GM18909 (cell line): ENCODE data around the gene CLDN10.
"Not testable (repeated sequence)": the region's sequence is repeated elsewhere in the genome, so short reads cannot be mapped to it uniquely, and the experiment has no call there.

Source experiments
- ATAC-seq: cut with Tn5 transposase; IDR thresholded peaks from one replicate; pipeline ENCODE4 v1.9.1; 2021; ENCODE audit warnings: mild to moderate bottlenecking; ENCODE audit not compliant: unreplicated experiment, poor library complexity

The CLDN10 gene, protein sequence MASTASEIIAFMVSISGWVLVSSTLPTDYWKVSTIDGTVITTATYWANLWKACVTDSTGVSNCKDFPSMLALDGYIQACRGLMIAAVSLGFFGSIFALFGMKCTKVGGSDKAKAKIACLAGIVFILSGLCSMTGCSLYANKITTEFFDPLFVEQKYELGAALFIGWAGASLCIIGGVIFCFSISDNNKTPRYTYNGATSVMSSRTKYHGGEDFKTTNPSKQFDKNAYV

DNA sequence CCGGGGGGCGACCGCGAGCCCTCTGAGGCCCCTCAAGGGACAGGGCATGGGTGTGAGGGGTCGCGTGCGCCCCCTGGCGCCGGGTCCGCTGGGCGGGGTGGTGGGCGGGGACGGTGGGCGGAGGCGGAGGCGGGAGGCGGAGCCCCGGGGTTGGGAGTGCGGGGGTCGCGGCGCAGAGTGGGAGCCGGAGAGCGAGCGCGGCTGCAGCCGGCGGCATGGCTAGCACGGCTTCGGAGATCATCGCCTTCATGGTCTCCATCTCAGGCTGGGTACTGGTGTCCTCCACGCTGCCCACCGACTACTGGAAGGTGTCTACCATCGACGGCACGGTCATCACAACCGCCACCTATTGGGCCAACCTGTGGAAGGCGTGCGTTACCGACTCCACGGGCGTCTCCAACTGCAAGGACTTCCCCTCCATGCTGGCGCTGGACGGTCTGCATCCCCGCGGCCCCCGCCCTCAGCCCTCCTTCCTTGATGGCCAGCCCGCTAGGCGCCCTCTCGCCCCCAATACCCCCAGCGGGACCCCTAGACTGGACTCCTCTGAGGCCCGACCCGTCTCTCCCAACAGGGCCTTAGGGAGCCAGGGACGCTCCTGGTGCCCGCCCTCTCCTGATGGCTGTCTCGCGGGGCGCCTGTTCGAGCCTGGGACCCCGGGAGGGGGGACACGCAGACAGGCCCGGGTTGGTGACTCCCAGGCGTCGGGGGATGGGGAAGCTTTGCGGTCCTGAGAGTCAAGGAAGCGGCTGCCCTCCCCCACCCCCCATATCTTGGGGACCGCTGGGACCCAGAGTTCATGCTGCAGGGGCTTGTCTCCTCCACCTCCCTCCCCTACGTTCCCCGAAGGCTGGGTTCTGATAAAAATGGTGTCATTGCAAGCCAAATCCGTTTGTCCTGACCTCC, at the start of gene CLDN10:
Gene CLDN10 (plus strand): TSS at position 182 of the 903 bp plus-strand sequence. CDS start 34 bp downstream, at position 216.
- no peak for ATAC-seq

DNA sequence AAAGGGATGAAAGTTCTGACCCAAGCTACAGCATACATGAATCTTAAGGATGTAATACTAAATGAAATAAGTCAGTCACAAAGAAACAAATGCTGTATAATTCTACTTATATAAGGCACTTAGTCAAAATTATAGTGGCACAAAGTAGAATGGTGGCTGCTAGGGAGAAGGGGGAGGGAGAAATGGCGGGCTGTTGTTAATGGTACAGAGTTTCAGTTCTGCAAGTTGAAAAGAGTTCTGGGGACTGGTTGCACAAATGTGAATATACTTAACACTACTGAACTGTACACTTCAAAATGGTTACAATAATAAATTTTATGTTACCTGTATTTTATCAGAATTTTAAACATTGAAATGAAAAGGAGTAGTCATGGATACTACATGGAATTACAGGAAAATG, 48.9 kb upstream of the CLDN10 start:
- ATAC-seq: no peak

DNA sequence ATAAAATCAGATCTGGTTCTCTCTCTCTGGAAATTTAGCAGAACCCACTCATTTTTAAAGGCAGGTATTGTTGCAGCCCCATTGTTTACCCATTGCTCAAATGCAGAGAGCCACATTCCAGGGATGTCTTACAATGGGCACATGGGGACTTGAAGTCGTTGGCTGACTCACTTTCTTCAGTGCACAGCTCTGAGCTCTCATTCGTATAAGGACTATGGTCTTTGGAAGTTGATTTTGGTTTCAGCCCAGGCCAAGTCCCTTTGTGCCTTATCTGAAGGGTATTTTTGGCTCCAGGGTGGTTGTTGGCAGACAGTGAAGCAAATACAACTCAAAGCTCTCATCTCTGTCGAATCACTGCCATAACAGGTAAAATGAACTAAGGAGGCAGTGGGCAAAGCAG, 47.3 kb upstream of the CLDN10 start:
- ATAC-seq: no peak

DNA sequence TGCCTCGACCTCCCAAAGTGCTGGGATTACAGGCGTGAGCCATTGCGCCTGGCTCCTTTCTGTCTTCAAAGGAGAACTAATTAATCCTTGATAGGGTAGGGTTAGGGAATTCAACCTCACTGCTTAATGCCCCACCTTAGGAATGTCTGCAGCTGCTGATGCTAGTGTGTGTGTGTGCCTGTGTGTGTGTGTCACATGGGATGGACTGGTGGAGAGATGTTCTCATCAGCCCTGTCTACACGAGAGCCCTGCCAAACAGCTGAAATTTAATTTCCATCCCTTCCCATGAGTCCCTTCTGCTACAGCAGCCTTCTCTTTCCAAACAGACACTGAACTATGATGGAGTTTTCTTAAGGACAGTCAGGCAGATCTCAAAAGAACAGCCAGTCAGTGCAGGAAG, 46.5 kb upstream of the CLDN10 start:
- ATAC-seq: no peak

DNA sequence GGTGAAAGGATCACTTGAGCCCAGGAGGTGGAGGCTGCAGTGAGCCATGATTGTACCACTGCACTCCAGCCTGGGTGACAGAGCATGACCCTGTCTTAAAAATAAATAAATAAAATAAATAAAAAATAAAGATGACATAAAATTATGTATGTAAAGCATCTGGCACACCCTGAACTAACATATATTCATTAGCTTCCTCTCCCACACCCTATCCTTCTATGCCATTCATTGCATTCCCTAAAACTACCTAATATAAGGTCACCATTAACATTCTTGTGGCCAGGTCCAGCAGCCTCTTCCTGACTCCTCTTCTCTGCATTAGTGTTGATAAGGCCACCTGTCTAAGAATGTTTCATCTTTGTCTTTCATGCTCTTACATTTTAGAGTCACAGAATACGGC, 44.5 kb upstream of the CLDN10 start:
- no peak for ATAC-seq

DNA sequence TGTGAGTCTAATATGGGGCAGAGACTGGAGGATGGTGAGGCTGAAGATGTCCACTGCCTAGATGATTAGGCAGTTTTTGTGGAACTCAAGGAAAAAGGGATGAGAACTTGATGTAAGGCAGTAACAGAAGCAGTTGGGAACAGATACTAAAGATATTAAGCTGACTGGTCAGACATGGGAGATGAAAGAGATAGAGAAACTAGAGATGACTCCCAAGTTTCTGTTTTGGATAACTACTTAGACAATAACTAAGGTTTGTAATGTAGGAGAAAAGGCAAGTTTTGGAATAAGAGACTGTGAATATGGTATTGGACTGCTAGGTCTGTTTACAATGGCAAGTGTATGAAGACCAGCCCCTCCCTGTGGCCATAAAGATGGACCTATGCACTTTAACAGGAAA, 43.5 kb upstream of the CLDN10 start:
- ATAC-seq: no peak

DNA sequence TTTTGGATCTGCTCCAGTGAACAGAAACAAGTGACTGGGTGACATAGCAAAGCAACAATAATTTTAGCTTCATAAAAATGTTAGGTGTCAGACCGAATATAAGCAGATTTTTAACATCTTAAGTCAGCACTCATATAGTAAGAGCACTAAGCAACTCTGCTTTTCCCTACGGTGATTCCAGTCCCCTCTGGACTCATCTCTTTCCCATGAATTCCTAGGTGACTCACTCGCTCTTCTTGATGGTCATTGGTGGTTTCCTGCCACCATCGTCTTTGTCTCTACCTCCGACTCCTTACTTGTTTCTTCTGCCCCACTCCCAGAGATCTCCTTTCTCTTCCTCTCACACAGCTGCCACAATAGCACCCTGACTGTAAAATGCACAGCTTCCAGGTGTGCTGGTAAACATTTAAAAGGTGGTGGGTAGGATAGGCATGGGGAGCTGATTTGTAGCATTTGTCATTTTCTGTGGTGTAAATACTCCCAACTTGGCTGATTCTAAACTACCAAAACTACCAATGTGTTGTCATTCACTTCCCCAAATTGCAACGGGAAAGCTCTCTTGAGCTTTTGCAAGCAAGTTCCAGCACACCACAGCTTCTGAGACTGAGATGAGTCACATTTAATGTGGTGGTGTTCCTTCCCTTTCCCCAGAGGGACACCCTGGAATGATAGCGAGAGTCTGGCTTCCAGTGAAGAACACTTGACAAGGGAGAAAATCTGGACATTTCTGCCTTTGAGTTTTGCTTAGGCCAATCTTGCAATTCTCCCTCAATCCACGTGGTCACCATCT, 42.8 kb upstream of the CLDN10 start:
- no peak for ATAC-seq

DNA sequence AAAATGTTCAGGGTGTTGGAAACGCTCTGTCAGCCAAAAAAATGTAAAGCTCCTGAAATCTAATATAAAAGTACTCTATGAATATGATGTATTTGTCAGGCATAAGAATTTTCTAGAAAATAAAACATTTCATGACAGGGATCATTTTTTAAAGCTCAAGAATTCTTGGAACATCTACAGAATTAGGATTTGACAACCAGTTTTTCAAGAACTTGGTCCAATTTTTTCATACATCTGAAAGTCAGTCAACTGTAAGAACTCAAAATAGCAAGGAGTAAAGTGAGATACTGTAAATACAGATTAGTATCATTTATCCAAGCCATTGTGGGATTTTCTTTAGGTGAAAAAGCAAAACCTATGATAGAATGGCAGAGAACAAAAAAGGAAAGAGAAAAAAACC, 41.6 kb upstream of the CLDN10 start:
- ATAC-seq: no peak

DNA sequence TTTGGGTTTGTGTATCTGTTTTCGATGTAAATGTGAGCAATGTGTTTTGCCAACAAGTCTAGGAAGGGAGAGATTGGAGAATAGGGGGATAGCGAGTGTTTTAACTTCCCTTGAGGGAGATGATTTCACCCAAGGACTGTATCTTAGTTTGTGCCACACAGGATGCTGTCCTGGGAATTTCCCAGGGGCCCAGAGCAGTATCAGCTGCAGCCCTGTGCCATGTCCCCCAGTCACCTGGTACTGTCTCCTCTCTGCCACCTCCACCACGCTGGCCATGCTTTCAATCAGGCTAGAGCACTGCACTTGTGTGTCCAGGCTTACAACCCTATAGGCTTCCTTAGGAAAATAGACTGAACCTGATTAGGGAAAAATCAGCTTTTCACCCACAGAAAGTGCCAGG, 40.1 kb upstream of the CLDN10 start:
- ATAC-seq: no peak

DNA sequence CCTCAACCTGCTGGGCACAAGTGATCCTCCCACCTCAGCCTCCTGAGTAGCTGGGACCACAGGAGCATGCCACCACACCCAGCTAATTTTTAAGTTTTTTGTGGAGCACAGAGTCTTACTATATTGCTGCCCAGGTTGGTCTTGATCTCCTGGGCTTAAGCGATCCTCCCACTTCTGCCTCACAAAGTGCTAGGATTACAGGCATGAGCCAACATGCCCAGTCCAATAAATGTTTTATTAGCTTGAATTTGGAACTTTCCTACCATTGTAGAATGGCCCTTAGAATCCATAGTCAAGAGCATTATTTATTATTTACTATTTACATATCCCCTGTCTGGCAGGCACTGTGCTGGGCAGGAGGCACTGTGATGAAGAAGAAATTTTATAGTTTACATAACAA, 39.6 kb upstream of the CLDN10 start:
- ATAC-seq: no peak

DNA sequence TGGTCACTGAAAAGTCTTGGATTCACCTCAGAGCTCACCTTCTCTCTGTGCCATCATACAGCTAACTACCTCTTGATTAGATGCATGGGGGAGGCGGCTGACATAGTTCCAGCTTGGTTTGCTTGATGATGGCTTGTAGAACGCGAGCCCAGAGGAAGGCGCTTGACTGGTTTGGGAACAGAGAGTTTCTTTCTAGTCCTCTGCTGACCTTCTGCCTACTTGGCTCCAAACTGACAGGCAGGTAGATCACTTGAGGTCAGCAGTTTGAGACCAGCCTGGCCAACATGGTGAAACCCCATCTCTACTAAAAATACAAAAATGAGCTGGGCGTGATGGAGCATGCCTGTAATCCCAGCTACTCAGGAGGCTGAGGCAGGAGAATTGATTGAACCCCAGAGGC, 36.9 kb upstream of the CLDN10 start:
- ATAC-seq: not testable (repeated sequence)

DNA sequence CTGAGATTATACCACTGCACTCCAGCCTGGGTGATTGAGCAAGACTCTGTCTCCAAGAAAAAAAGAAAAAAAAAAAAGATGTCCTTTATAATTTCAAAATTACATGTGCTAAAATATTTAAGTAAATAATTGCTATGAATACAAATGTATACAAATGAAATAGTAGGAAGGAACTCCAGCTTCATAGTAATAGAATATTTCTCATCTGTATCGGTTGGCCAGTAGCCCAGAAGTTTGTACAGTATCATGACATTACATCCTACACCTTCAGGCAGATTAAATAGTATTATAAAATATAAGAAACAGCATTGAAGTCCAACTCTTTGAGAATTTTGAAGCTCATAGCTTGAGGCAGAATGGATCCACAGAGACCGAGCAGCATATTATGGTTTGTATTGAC, 36.5 kb upstream of the CLDN10 start:
- ATAC-seq: no peak

DNA sequence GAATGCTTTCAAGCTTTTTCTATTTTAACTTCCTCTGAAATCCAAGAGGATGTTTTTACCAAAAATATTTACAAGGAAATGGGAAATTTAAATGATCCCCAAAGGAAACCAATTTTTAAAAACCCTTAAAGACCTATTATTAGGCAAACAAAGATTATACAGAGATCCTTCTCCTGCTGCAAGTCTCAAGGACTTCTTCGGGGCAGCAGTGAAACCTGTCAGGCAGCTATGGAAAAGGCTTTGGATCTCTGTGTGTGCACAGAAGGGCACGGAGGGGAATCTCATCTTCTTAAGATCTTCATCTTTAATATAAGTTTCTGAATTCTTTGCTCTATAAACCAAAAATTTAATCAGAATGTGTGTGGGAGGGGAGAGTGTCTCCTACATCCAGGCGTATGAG, 36.0 kb upstream of the CLDN10 start:
- no peak for ATAC-seq

DNA sequence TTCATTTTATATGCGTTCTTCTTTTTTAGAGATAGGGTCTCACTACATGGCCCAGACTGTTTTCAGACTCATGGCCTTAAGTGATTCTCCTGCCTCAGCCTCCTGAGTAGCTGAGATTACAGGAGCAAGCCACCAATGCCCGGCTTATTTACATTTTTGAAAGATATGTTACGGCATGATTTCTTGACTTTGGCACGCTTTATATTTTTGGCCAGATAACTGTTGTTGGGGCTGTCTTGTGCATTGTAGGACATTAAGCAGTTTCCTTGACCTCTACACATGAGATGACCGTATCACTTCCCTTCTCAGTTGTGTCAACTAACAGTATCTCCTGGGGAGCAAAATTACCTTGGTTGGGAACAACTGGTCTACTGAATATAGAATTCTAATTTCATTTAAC, 28.9 kb upstream of the CLDN10 start:
- ATAC-seq: no peak

DNA sequence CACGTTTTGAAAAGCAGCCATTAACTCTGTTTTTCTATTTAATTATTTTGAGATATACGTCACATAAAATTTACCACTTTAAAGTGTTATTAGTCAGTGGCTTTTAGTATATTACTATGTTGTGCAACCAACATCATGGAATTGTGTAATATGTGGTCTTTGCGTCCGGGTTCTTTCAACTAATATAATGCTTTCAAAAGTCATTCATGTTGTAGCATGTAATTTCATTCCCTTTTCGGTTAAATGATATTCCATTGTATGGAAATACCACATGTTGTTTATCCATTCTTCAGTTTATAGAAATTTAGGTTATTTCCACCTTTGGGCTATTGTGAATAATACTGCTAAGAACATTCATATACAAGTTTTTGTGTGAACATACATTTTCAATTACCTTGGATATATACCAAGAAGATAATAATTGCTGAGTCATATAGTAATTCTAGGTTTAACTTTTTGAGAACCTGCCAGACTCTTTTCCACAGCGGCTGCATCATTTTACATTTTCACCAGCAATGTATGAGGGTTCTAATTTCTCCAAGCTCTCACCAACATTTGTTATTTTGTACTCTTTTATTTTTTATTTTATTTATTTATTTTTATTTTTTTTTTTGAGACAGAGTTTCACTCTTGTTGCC, 28.1 kb upstream of the CLDN10 start:
- no peak for ATAC-seq

DNA sequence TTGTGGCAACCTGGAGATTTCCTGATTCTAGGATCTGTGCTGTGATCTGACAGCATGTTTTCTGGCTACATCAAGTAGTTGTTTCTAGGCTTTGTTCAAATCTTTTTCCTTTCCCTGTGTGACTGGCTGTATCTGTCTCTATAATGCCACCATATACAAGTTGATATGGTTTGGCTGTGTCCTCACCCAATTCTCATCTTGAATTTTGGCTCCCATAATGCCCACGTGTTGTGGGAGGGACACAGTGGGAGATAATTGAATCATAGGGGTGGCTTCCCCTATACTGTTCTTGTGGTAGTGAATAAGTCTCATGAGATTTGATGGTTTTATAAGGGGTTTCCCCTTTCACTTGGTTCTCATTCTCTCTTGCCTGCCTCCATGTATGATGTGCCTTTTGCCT, 24.6 kb upstream of the CLDN10 start:
- no peak for ATAC-seq

DNA sequence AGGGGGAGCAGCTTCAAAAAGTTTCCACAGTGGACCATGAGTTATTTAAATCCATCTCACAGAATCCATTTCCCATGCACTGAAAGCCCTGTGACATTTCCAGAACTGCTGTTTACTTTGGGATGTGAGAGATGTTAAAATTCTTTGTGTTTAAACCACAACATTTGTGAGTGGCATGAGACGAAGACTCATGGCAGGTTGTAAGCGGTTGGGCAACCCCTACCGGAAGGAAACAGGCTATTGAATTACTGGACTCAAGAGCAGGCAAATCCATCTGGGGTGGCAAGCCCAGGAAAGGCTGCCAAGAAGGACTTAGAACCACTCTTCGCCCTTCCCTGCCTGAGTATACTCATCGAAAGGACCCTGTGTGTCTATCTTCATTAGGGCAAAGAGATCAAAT, 22.3 kb upstream of the CLDN10 start:
- ATAC-seq: no peak

DNA sequence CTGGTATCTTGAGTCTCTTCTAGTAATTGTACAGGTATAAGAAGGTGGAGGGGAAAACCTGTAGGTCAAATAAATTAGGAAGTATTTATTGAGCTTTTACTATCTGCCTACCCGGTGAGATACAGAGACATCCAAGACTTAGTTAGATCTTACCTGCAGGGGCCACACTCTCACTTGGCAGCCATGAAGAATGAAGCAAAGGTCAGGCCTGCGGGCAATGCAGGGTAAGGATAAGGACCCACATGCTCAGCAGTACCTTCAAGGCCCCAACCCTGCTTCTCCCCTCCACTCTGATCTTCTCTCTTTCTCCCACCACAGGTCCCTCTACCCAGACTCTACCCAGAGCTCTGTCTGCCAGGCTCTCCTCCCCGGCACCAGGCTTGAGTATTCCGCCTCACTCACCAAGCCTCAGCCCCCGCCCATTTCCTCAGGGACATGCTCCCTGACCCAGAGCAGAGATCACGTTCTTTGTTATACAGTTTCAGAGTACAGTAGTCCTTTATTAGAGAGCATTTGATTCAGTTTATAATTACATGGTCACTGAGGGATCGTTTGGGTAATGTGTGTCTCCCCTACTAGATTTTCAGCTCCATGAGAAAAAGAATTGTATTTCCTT, 18.9 kb upstream of the CLDN10 start:
- no peak for ATAC-seq

DNA sequence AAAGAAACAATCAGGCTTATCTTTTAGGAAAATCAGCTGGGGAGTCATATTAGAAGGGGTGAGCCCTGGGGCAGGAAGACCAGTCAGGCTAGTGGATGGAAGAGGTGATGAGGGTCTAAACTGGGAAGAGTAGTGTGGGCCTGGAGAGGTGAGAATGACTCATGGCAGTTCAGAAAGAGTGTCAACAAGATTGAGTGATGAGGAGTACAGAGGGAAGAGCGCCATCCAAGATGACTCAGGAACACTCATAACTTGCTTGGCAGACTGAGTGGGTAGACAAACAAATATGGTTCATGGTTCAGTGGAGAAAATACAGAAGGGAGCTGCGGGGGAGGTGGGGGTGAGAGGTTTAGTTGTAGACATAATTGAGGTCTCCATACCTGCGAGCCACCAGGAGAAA, 17.3 kb upstream of the CLDN10 start:
- peak; percentile 49 for ATAC-seq

DNA sequence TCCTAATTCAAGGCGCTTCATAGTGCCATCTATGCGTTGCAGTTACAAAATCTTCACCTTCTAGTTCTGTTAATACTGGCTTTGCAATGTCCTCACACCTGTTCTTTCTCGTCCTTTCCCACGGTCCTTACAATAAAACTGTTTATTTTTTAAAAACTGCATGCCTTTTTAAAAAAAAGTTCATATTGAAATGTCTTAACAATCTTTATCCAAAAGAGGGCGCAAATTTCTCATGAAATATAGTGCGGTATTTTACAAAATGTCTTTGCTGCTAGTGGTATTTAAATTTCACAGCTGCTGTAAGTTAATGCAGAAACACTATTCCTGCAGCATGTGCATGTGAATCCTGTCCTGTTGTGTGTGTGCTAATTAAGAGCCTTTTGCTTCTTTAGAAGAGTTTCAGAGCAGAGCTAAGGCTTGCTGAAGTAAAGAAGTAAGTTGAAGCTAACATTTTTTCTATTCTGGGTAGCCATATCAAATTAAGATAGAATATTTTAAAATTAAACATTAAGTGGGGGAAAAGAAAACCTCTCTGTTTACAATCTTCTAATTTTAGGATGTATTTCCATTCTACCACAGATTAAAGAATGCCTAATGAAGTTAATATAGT, 15.8 kb upstream of the CLDN10 start:
- no peak for ATAC-seq
